RWPE1 (cell line): ENCODE data around the gene LMX1A.

Source experiments
- CTCF ChIA-PET: fragments of 350-600 bp; sonication (Branson Sonifier 250); formaldehyde crosslinking; extraction: SDS; loops from one replicate; lab custom pipeline; 2021; lab: Yijun Ruan, JAX
- POLR2A ChIA-PET: fragments of 400-600 bp; formaldehyde crosslinking; extraction: SDS; loops from one replicate; lab custom pipeline; 2020; ENCODE audit warnings: antibody characterized with exemption; ENCODE audit not compliant: low non-redundant PET; lab: Yijun Ruan, JAX
- DNase-seq: peaks from one replicate; pipeline ENCODE4 v3.0.0; 2012; ENCODE audit warnings: low spot score
- H3K27ac ChIP-seq: fragments of 450-650 bp; 2 replicates; pipeline ENCODE4 v1.5.1; 2017
- TF ChIP-seq, protein P1 (sequence below): fragments of 450-650 bp; conservative IDR thresholded peaks from 2 replicates; pipeline ENCODE4 v1.5.1; 2017; ENCODE audit warnings: low read depth, mild to moderate bottlenecking

LMX1A gene

DNA sequence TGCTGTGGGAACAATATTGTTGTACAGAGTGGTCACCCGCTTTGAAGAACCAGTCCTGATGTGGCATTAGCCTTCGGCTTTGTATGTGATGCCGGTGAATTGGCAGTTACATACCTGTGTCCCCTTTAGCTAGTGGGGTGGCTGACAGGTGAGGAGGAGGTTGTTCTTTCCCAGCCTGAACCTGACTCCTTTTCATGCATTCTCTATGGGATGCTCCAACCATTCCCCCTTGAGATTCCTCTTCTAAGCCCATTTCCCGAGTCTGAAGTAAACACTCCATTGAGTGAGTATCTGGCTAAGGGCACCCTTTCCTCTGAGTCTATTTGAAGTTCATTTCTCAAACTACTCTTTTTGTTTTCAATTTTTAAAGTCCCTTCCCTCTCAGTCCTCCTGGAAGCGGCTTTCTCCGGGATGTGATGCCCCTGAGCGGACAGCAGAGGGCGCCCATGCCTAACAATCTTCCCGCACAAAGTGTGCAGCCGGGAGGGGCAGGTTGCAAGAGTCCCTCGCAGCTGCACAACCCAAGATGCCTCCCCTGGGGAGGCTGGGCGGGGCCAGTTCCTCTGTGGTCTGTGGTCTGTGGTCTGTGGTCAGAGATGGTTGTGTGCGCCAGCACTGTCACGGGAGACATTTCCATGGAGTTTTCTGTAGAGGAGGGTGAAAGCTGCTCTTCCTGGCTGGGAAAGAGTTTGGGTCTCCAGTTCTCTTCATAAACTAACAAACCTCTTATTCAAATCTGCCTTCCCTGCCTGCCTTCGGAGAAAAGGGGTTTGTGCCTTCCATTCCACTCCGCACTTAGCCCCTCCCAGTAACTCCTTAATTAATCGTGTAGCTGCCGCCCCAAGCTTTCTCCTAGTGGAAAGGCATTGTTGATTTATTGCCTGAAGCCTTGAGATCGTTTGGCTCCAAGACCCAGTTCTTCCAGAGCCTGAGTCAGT is 36.4 kb upstream of the LMX1A start:
- DNase-seq = peak; percentile 80
- ChIA-PET CTCF (interaction anchor here (0.6 to 3.5 kb wide), 18 partner anchors 9 to 1271 kb away, joined by 3 to 33 read pairs (median 3); no protein-coding TSS in a partner anchor), POLR2A (no interaction called here)
- TF ChIP-seq, protein P1, sequence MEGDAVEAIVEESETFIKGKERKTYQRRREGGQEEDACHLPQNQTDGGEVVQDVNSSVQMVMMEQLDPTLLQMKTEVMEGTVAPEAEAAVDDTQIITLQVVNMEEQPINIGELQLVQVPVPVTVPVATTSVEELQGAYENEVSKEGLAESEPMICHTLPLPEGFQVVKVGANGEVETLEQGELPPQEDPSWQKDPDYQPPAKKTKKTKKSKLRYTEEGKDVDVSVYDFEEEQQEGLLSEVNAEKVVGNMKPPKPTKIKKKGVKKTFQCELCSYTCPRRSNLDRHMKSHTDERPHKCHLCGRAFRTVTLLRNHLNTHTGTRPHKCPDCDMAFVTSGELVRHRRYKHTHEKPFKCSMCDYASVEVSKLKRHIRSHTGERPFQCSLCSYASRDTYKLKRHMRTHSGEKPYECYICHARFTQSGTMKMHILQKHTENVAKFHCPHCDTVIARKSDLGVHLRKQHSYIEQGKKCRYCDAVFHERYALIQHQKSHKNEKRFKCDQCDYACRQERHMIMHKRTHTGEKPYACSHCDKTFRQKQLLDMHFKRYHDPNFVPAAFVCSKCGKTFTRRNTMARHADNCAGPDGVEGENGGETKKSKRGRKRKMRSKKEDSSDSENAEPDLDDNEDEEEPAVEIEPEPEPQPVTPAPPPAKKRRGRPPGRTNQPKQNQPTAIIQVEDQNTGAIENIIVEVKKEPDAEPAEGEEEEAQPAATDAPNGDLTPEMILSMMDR = peak; percentile 94
- H3K27ac ChIP-seq = no peak overlapping the region

DNA sequence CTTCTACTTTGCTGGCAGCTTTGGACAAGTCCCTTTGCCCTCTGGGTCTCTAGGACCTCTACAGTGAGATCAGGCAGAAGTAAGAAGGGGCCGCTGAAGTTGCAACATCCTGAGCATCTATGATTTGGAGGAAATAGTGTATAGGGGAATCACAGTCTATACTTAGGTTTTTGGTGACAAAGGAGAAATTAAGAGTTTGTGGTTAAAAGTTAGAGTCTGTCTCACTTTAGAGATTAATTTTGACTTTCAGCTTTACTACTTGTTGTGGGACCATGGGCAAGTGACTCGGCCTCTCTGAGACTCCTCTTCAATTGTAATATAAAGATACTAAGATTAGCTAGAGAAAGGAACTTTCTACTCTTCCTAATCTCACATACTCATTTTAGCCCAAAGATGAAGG is 33.1 kb upstream of the LMX1A start:
- no peak overlapping the region for H3K27ac ChIP-seq
- CTCF ChIA-PET = interaction anchor here (0.7 kb wide), 1 partner anchor 183 kb away, joined by 4 read pairs; no protein-coding TSS in a partner anchor
- no peak for DNase-seq
- TF ChIP-seq, protein P1 = no peak
- POLR2A ChIA-PET = no interaction called here

- TF ChIP-seq, protein P1 = no peak
- ChIA-PET CTCF (no interaction called here), POLR2A (no interaction called here)
- H3K27ac ChIP-seq = no peak overlapping the region
- no peak for DNase-seq
These were observed 31.4 kb upstream of the LMX1A start for GRCh38 chr1:165387961-165388360.

DNA sequence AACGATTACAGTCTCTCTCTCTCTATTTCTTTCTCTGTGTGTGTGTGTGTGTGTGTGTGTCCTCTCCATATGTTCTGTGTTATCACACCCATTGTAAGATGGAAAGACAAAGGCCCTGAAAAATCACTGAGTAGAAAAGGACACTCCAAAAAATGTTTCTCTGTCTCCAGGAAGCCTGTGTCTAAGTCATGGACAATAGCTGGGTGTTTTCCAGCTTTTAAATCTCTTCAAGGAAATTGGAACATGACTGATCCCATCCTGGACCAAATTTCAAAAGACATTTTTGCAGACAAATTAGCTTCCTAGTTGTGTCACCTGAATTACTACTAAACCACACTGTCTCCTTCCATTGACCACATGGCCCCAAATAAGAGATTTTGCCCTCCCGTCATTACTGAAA is 31.0 kb upstream of the LMX1A start:
- H3K27ac ChIP-seq = no peak overlapping the region
- no peak for DNase-seq
- ChIA-PET CTCF (no interaction called here), POLR2A (no interaction called here)
- TF ChIP-seq, protein P1 = no peak

GRCh38 chr1:165383599-165384405 is 27.3 kb upstream of the LMX1A start:
- ChIA-PET CTCF (interaction anchor here (0.6 to 1.3 kb wide), 5 partner anchors 8 to 209 kb away, joined by 3 to 5 read pairs (median 3); no protein-coding TSS in a partner anchor), POLR2A (no interaction called here)
- no peak for DNase-seq
- TF ChIP-seq, protein P1 = no peak
- H3K27ac ChIP-seq = peak overlapping the region; percentile 88

DNA sequence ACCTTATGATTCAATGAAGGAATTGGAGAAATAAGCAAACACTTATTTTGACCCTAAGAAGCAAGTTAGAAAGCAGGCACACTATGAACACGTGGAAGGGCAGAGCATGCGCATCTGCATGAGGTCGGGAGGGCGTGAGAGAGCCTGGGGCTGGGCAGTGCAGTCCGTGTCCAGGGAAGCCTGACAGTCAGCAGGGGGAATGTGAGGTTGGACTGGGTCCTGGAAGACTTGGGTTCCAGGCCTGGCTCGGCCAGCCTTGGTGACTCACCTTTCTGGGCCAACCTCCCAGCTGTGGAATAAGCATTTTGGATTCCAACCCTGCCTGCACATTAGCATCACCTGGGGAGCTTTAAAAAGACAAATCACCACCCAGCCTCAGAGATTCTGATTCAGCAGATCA is 26.6 kb upstream of the LMX1A start:
- TF ChIP-seq, protein P1 = no peak
- no peak for DNase-seq
- H3K27ac ChIP-seq = peak overlapping the region; percentile 88
- ChIA-PET CTCF (interaction anchor here (0.8 kb wide), 1 partner anchor 15 kb away, joined by 3 read pairs; no protein-coding TSS in a partner anchor), POLR2A (no interaction called here)
